Adipose tissue (tissue), 3 donors: ENCODE results near the gene TSEN54. TPM values are rescaled to one million over a fixed set of nuclear protein-coding genes. Genes with fewer than 3 reads are reported as not detected.
"Not testable (repeated sequence)": the region's sequence is repeated elsewhere in the genome, so short reads cannot be mapped to it uniquely, and the experiment has no call there.

Source experiments
- H3K27ac ChIP-seq: one replicate; pipeline ENCODE4 v1.5.1; 2013; ENCODE audit warnings: low read depth, low read length
- WGBS, 3 donors: extraction: QIAGEN DNeasy Blood & Tissue Kit; methylation state at CpG; one replicate each; pipeline ENCODE4 v1.1.7; 2013; 5-methylcytosine and 5-hydroxymethylcytosine counted together
- polyA plus RNA-seq, 3 donors: library from polyadenylated mRNA; stranded (reverse); fragments of 200-250 nt; gene quantifications; one replicate each; pipeline ENCODE4 v1.2.3, GENCODE V29; 2013
- donor health status: healthy with polysubstance abuse.
- donor health status: Bipolar disorder and iron deficiency.
- donor health status: healthy.

TSEN54 gene
- polyA plus RNA-seq, 3 donors = 20.1 to 22.7 (median 22.3) TPM

GRCh38 chr17:75511610-75512575, 4.4 kb upstream of the TSEN54 start:
- 29 to 67% (median 48%) methylated on average over 13 of the region's 13 CpGs for WGBS, 3 donors
- no peak overlapping the region for H3K27ac ChIP-seq

GRCh38 chr17:75512926-75513640, 3.2 kb upstream of the TSEN54 start:
- 61 to 64% (median 61%) methylated on average over 10 of the region's 10 CpGs for WGBS, 3 donors

GRCh38 chr17:75513641-75514000, 2.7 kb upstream of the TSEN54 start:
- WGBS, 3 donors = 79 to 84% (median 81%) methylated on average over 17 of the region's 17 CpGs
- no peak overlapping the region for H3K27ac ChIP-seq

More at GRCh38 chr17:75512926-75513640, 3.2 kb upstream of the TSEN54 start:
- H3K27ac ChIP-seq = no peak overlapping the region

- WGBS, 3 donors = 10 to 29% (median 18%) methylated on average over 15 of the region's 15 CpGs
- no peak overlapping the region for H3K27ac ChIP-seq
Measured at GRCh38 chr17:75514299-75514918, 1.9 kb upstream of the TSEN54 start.

GRCh38 chr17:75514919-75515495, 1.3 kb upstream of the TSEN54 start:
- 0 to 1% (median 1%) methylated on average over 47 to 50 of the region's 50 CpGs for WGBS, 3 donors
- H3K27ac ChIP-seq = no peak overlapping the region

- WGBS, 3 donors = 0 to 1% (median 0%) methylated on average over 65 to 76 of the region's 78 CpGs
Measured at GRCh38 chr17:75515496-75516254, 653 bp upstream of the TSEN54 start, which contains the start of gene CASKIN2. Gene CASKIN2 (minus strand): TSS chr17:75515537. CDS start chr17:75513804, 1,733 bp downstream.

GRCh38 chr17:75516619-75517296, 430 bp downstream of the TSEN54 start:
- 0 to 1% (median 0%) methylated on average over 38 to 65 of the region's 65 CpGs for WGBS, 3 donors
- H3K27ac ChIP-seq = no peak overlapping the region

More at GRCh38 chr17:75515496-75516254, 653 bp upstream of the TSEN54 start, which contains the start of gene CASKIN2:
- H3K27ac ChIP-seq = no peak within 1 kb of the TSS

GRCh38 chr17:75517297-75517865, 1.1 kb downstream of the TSEN54 start:
- 22 to 37% (median 36%) methylated on average over 10 of the region's 10 CpGs for whole genome bisulfite sequencing, 3 donors
- no peak overlapping the region for H3K27ac ChIP-seq

GRCh38 chr17:75518201-75518600, 1.9 kb downstream of the TSEN54 start:
- H3K27ac ChIP-seq = no peak overlapping the region
- 54 to 77% (median 76%) methylated on average over 3 of the region's 3 CpGs for WGBS, 3 donors

GRCh38 chr17:75518983-75519537, 2.7 kb downstream of the TSEN54 start:
- no peak overlapping the region for H3K27ac ChIP-seq
- 88 to 94% (median 93%) methylated on average over 9 of the region's 9 CpGs for WGBS, 3 donors

GRCh38 chr17:75520413-75520812, 4.1 kb downstream of the TSEN54 start:
- not testable (repeated sequence) for H3K27ac ChIP-seq
- 88 to 93% (median 90%) methylated on average over 7 to 8 of the region's 8 CpGs for WGBS, 3 donors

- H3K27ac ChIP-seq = no peak overlapping the region
- 84 to 94% (median 89%) methylated on average over 8 of the region's 8 CpGs for WGBS, 3 donors
Measured at GRCh38 chr17:75521290-75521689, 5.0 kb downstream of the TSEN54 start.

GRCh38 chr17:75521951-75522727, 5.8 kb downstream of the TSEN54 start:
- 91 to 95% (median 91%) methylated on average over 30 to 33 of the region's 33 CpGs for WGBS, 3 donors
- H3K27ac ChIP-seq = no peak overlapping the region

GRCh38 chr17:75523647-75524046, 7.3 kb downstream of the TSEN54 start:
- H3K27ac ChIP-seq = no peak overlapping the region
- 92 to 98% (median 95%) methylated on average over 7 of the region's 7 CpGs for WGBS, 3 donors

GRCh38 chr17:75524269-75524969, 8.1 kb downstream of the TSEN54 start:
- WGBS, 3 donors = 26 to 30% (median 26%) methylated on average over 21 to 24 of the region's 24 CpGs
- no peak overlapping the region for H3K27ac ChIP-seq
